HG02885 (cell line): ENCODE data around the gene CHN1.

ENCODE experiments used
- ATAC-seq: cut with Tn5 transposase; IDR thresholded peaks from one replicate; pipeline ENCODE4 v1.9.1; 2021; ENCODE audit warnings: mild to moderate bottlenecking; ENCODE audit not compliant: unreplicated experiment, poor library complexity

Gene CHN1

DNA sequence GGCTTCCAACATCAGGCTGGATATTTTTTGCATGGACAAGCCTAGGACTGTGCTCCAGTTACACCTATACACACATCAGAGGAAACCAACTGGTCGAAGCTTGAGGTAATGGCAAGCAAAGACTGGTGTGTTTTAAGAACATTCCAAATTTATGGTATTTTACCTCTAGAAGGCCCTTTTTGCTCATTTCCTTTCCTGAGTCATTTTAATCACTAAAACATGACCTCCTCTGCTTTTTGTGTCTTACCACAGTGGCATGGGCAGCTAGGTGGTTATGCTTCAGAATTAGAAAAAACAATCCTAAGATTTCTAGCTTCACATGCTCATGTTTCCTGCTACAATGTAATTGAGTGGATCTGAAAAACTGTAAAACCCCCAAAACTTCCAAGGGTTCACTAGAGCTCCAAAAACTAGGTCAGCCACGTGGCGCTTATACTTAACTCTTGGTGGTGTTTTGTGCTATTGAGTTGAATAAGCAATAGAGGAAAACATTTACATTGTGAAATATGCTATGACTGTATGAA, 210.3 kb downstream of the CHN1 start:
- ATAC-seq = no peak

DNA sequence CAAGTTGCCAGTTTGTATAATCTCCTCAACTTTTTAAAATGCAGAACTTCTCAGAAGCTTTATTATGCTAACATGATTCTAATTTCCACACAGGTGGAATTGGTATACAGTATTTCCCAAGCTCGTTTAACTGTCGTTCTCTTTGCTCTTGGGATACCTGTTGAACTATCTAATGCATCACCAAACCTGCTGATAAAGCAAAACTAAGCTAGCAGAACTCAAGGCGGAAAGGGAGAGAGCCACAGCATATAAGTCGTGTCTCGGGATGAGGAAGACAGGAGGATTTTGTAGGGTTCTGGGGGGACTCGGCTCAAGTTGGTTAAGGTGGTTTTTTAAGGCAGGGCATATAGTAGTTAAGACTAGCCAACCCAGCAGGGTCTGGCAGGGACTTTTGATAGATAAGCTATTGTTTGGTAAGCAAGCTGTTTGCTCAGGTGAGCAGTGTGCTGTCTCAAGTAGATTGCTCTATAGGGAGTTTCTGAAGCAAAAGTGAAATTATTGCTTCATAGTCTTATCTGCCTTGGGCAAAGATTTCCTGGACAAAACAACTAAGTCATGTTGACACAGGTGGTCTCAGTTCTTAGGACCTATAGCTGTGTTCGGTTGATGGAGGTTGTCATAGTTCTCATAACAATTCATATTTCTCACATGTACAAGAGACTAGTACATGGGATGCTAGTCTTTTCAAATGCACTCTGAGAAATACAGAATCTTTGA, 212.7 kb downstream of the CHN1 start:
- no peak for ATAC-seq

GRCh38 chr2:174791746-174792280, 213.4 kb downstream of the CHN1 start:
- no peak for ATAC-seq

- no peak for ATAC-seq
Measured at GRCh38 chr2:174791020-174791419, 214.2 kb downstream of the CHN1 start.

DNA sequence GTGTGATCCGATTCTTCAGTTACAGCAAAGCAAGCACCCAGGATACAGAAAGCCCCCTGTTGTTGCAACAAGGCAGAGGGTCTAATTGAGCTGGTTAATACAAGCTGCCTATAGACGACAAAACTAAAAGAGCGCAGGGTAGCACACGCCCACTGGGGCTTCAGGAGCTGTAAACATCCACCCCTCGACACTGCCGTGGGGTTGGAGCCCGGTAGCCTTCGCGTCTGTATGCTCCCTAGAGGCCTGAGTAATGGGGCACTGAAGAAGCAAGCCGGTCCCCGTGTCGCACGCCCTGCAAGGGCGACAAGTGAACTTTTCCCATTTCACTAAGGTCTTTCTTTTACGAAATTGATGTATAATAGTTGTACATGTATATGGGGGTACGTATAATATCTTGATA, 216.2 kb downstream of the CHN1 start:
- ATAC-seq = no peak

GRCh38 chr2:174788291-174788929, 216.8 kb downstream of the CHN1 start:
- no peak for ATAC-seq

DNA sequence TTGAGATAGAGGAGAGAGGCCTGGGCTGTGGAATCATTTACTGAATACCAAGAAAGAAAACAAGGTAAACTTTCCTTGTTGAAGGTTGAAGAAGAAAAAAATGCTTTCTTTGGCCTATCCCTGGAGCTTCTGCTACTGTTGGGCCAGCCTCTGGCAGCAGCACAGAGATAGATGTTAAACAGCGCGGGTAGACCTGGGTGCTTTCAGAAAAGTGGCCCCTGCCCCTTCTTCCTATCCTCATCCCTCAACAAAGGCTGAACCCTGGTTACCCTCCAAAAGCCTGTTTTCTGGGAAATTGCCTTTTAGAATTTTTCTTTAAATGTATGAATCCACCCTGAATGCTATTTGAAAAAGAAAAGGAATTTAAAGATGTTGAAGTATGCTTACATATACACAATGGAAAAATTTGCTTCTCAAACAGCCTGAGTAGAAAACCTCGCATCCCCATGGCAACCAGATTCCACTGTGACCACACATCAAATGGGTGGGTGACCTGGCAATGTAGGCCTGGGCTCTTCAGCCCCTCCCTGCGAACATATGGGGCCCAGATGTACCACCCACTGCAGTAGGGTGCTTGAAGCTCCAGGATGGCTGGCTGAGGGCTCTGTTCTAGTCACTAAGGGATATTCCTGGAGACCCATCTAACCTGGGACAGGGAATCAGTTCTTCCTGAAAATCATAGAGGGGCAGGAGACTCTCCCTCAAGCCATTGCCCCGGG, 217.5 kb downstream of the CHN1 start:
- no peak for ATAC-seq

DNA sequence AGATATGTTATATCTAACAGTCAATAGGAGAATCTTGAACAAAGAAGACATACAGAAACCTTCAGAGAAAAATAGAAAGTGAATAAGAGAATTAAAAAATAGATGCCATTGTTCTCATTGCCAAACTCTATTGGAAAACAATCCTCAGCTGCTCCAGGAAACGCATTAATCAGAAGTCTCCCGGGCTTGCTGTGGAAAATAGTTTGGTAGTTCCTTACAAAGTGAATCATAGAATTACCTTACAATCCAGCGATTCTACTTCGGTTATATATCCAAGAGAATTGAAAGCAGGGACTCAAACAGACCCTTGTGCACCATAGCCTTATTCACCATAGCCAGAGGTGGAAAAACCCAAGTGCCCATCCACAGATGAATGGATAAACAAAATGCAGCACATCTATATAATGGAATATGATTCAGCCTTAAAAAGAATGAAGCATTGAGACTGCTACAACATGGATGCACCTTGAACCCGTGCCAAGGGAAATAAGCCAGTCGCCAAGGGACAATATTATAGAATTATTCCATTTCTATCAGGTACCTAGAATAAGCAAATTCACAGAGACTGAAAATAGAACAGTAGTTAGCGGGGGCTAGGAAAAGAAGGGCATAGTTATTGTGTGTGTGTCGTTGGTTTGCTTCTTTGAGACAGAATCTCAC, 219.0 kb downstream of the CHN1 start:
- no peak for ATAC-seq

DNA sequence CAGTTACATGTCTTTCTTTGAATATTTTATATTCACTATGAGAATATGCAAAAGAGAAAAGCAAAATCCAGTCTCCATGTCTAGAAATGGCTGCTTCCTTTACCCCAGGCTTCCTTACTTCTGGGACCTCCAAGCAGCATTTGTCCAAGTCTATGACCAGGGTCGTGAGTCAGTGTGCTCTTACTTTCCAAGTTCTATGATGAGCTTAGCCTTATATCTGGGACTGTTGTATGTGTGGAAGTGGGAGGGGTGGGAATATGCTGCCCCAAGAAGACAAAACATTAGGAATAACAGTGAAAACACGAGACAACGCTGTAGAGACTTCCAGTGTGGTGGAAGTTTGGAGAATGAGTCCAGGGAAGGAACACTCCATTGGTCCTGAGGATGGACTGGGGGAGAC, 219.7 kb downstream of the CHN1 start:
- no peak for ATAC-seq

DNA sequence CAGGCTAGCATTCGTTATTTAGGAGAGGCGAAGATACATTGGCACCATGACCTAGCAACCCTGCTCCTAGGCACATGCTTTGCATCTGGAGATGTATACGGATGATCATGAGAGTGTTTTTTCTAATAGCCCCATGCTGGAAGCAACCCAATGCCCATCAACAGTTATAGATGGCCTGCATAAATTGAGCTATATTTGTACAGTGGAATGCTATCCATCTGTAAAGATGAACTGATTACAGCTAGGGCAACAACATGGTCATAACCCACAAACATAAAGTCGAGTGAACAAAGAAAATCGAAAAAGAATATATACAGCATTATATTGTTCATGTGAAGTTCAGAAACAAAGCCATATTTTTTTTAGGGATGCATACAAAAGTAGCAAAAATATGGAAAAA, 220.3 kb downstream of the CHN1 start:
- no peak for ATAC-seq

DNA sequence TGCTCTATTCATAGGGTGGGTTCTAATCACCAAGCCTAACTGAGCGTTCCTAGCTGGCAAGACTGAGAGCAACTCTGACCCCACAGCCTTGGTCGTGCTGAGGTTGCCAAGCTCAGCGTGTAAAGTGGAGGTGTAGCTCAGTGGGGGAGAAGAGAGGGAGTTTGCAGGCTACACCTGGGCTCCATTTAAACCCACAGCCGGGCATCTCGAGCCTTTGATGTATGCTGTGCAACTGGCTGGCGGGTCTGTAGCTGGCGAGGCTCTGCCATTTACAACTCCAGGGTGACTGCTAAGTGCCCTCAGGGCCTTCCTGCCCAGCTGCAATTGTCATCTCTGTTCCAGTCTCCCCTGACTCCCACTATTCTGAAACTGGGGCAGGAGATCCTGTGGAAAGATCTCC, 220.9 kb downstream of the CHN1 start:
- no peak for ATAC-seq

DNA sequence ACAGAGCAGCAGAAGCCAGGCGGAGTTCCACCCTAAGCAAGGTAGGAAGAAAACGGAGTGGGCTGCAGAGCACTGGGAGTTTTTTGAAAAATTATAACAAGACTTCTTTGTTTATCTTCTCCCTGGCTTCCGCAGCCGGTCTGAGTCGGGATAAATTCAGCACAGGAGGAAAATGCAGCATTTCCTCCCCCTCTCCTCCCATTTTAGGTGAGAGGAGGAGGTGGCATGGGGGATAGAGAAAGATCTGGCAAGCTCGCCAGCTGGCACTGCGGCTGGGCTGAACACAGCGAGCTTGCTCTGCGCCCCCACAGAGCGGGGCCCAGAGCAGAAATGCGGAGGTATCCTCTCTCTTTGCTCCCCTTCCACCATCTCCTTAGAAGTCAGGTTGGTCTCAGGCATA, 223.2 kb downstream of the CHN1 start:
- ATAC-seq = no peak

- ATAC-seq = no peak
Measured at GRCh38 chr2:174781298-174781697, 223.9 kb downstream of the CHN1 start.

- no peak for ATAC-seq
Measured at GRCh38 chr2:174780856-174781255, 224.3 kb downstream of the CHN1 start.

- ATAC-seq = no peak
Measured at GRCh38 chr2:174780191-174780840, 224.9 kb downstream of the CHN1 start.

GRCh38 chr2:174779361-174779928, 225.7 kb downstream of the CHN1 start:
- ATAC-seq = no peak

- peak; percentile 75 for ATAC-seq
Measured at GRCh38 chr2:174778085-174778981, 226.8 kb downstream of the CHN1 start.

GRCh38 chr2:174777347-174778084, 227.7 kb downstream of the CHN1 start:
- no peak for ATAC-seq
